Endothelial cell of umbilical vein (primary cell): ENCODE data around the gene EEFSEC. TPM values are rescaled to one million over a fixed set of nuclear protein-coding genes. Genes with fewer than 3 reads are reported as not detected.

Experiments
- BruUV-seq: library from RNA; stranded (reverse); fragments of 400-500 nt; replicated peaks from 2 replicates; lab custom pipeline; 2021; lab: Mats Ljungman, UMichigan
- CTCF ChIA-PET: fragments of 300-600, 350-600 bp; sonication (Branson Sonifier 250); formaldehyde crosslinking; loops from one replicate; lab custom pipeline; 2021; ENCODE audit warnings: antibody characterized with exemption, inconsistent platforms; lab: Charles Lee
- POLR2A ChIA-PET: fragments of 300-600, 350-600 bp; sonication (Branson Sonifier 250); formaldehyde crosslinking; loops from one replicate; lab custom pipeline; 2021; ENCODE audit warnings: antibody characterized with exemption, inconsistent platforms; lab: Charles Lee
- DNase-seq: peaks from one replicate; pipeline ENCODE4 v3.0.0-alpha.2; 2011; ENCODE audit warnings: low read depth, low spot score
- FAIRE-seq: peaks from 2 replicates; lab custom pipeline; 2011; peaks lifted over from hg19 to GRCh38; lab: Jason Lieb, UNC
- H2AFZ ChIP-seq: 2 replicates; pipeline ENCODE4 v1.6.0; 2012; ENCODE audit warnings: low read depth, low read length, control low read depth, inconsistent platforms
- H3K27ac ChIP-seq: 2 replicates; pipeline ENCODE4 v1.5.1; 2011; ENCODE audit warnings: low read depth, mild to moderate bottlenecking, control low read depth, low read length, moderate library complexity; ENCODE audit not compliant: insufficient read depth
- H3K27me3 ChIP-seq, 2 experiments: 2 replicates each; pipeline versions ENCODE4 v1.6.0 to v1.6.1; 2011; ENCODE audit warnings: low read length in 2 of 2, mixed read lengths in 1 of 2; ENCODE audit not compliant: control insufficient read depth in 2 of 2, insufficient read depth in 2 of 2
- H3K36me3 ChIP-seq, 2 experiments: 2 replicates in 1 of 2; 3 replicates in 1 of 2; pipeline ENCODE4 v1.5.1; 2011; ENCODE audit warnings: low read length in 2 of 2, mild to moderate bottlenecking in 1 of 2, moderate library complexity in 1 of 2; ENCODE audit not compliant: control insufficient read depth in 2 of 2, insufficient read depth in 2 of 2; ENCODE audit errors: extremely low read depth in 1 of 2
- H3K4me1 ChIP-seq: 3 replicates; pipeline ENCODE4 v1.5.1; 2011; ENCODE audit warnings: mild to moderate bottlenecking, low read length; ENCODE audit not compliant: control insufficient read depth, insufficient read depth; ENCODE audit errors: extremely low read depth
- H3K4me2 ChIP-seq: 2 replicates; pipeline ENCODE4 v1.6.1; 2011; ENCODE audit warnings: low read length, control low read depth, mixed read lengths; ENCODE audit not compliant: insufficient read depth
- H3K4me3 ChIP-seq, 3 experiments: fragments of 200-600 bp in 1 of 3; sonication (generic), shearing (Covaris generic) in 1 of 3; replicated peaks in 1 of 3; 2 replicates each; pipeline ENCODE4 v1.5.1; 2011 to 2016; ENCODE audit warnings: control low read depth in 3 of 3, low read length in 3 of 3, mild to moderate bottlenecking in 2 of 3, inconsistent platforms in 1 of 3, low read depth in 1 of 3, moderate library complexity in 1 of 3; ENCODE audit not compliant: insufficient read depth in 1 of 3
- H3K79me2 ChIP-seq: 2 replicates; pipeline ENCODE4 v1.6.0; 2012; ENCODE audit warnings: low read length, inconsistent platforms; ENCODE audit not compliant: control insufficient read depth, insufficient read depth
- H3K9ac ChIP-seq: replicated peaks from 2 replicates; pipeline ENCODE3; 2011; ENCODE audit warnings: low read length, control low read depth; ENCODE audit not compliant: insufficient read depth; ENCODE audit errors: extremely low read depth
- H3K9me1 ChIP-seq: replicated peaks from 3 replicates; pipeline ENCODE4 v1.6.0; 2011; ENCODE audit warnings: mild to moderate bottlenecking, low read length; ENCODE audit not compliant: control insufficient read depth, insufficient read depth; ENCODE audit errors: extremely low read depth
- H3K9me3 ChIP-seq: replicated peaks from 2 replicates; pipeline ENCODE4 v1.5.1; 2012; ENCODE audit warnings: low read length, inconsistent platforms; ENCODE audit not compliant: control insufficient read depth, insufficient read depth
- H4K20me1 ChIP-seq: replicated peaks from 2 replicates; pipeline ENCODE3; 2011; ENCODE audit warnings: mild to moderate bottlenecking, low read length; ENCODE audit not compliant: control insufficient read depth, insufficient read depth; ENCODE audit errors: extremely low read depth
- EZH2 ChIP-seq: IDR thresholded peaks from 2 replicates; pipeline ENCODE4 v1.6.1; 2012; ENCODE audit warnings: borderline replicate concordance, low read depth, mild to moderate bottlenecking, moderate library complexity, low read length, inconsistent platforms; ENCODE audit not compliant: severe bottlenecking
- GATA2 ChIP-seq: IDR thresholded peaks from 2 replicates; pipeline ENCODE4 v1.7.0; 2011; ENCODE audit warnings: low read depth, mild to moderate bottlenecking, moderate library complexity, mixed read lengths, low read length; ENCODE audit not compliant: insufficient read length, insufficient read depth
- JUN ChIP-seq: IDR thresholded peaks from 2 replicates; pipeline ENCODE4 v1.6.1; 2011; ENCODE audit warnings: borderline replicate concordance, low read depth; ENCODE audit not compliant: insufficient read length, insufficient read depth
- MYC ChIP-seq: IDR thresholded peaks from one replicate; pipeline ENCODE4 v1.6.1; 2011; ENCODE audit warnings: mild to moderate bottlenecking, low read depth, low read length
- POLR2A ChIP-seq: IDR thresholded peaks from 2 replicates; pipeline ENCODE4 v1.6.1; 2012; ENCODE audit warnings: low read depth, mild to moderate bottlenecking, control low read depth, low read length
- dilution Hi-C: fragments of 300-500 bp; cut with MboI; formaldehyde crosslinking; loops from one replicate; pipeline ENCODE4 v1.15.0; 2019; ENCODE audit warnings: low sequenced_read_pairs; ENCODE audit not compliant: extremely low pct_ligation_motif_present
- intact Hi-C: fragments of 100-400 bp; cut with micrococcal nuclease; formaldehyde crosslinking; loops from one replicate; pipeline ENCODE4 v1.10.0; 2022
- polyA plus RNA-seq, 4 experiments: library from polyadenylated mRNA; depleted of rRNA in 3 of 4; stranded (reverse) in 3 of 4; unstranded in 1 of 4; fragments of >200 nt; gene quantifications; 2 replicates each; pipeline versions ENCODE4 v1.2.1 to v1.2.3, GENCODE V29; 2011 to 2012; ENCODE audit warnings: missing spikeins in 1 of 4
- total RNA-seq: library from RNA; stranded (reverse); gene quantifications from 2 replicates; pipeline ENCODE4 v1.2.3, GENCODE V29; 2021
- TF ChIP-seq, protein P1 (sequence below): IDR thresholded peaks from 2 replicates; pipeline ENCODE4 v1.6.1; 2011; ENCODE audit not compliant: insufficient read depth, insufficient read length

Gene EEFSEC
- total and polyA plus RNA-seq, 2 donors (not counting 3 experiments of a cell fraction or from before 2014, with no cell fraction given): 13.1 to 14.5 TPM

DNA sequence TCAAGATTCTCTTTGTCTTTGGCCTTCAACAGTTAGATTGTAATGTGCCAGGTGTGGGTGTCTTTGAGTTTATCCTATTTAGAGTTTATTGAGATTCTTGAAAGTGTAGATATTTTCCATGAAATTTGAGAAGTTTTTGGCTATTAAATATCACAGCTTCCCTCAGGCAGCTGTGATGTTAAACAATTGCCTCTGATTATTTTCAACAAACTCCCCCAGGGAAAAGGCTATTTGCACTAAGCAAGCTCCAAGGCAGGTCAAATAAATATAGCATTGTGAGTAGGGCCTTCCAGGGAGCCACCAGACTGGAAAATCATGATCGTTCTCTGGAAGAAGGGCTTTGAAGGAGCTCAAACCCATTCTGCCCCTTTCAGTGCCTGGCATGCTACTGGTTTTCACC is 107.0 kb downstream of the EEFSEC start:
- FAIRE-seq (no peak), DNase-seq (no peak)
- Histone ChIP-seq H3K4me2 (no peak overlapping the region), H3K27ac (no peak overlapping the region), H3K9ac (no peak overlapping the region), H3K79me2 (no peaks in the 10 kb centered on the region), H3K27me3 (no peaks in the 10 kb centered on the region), H3K4me1 (no peaks in the 10 kb centered on the region), H3K4me3 (no peak overlapping the region), H3K9me1 (no peaks in the 10 kb centered on the region), H2AFZ (no peak overlapping the region), H4K20me1 (no peaks in the 10 kb centered on the region), H3K36me3 (no peaks in the 10 kb centered on the region), H3K9me3 (no peaks in the 10 kb centered on the region)
- no TSS peak for BruUV-seq
- TF ChIP-seq, protein P1, sequence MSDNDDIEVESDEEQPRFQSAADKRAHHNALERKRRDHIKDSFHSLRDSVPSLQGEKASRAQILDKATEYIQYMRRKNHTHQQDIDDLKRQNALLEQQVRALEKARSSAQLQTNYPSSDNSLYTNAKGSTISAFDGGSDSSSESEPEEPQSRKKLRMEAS: no peak
- TF ChIP-seq JUN: no peak
- ChIA-PET POLR2A (no interaction called here), CTCF (interaction anchor here (0.6 to 1.0 kb wide), 2 partner anchors 14 to 34 kb away, joined by 3 read pairs; no protein-coding TSS in a partner anchor)
- intact Hi-C loops (no loop called here), dilution Hi-C loops (no loop called here)

DNA sequence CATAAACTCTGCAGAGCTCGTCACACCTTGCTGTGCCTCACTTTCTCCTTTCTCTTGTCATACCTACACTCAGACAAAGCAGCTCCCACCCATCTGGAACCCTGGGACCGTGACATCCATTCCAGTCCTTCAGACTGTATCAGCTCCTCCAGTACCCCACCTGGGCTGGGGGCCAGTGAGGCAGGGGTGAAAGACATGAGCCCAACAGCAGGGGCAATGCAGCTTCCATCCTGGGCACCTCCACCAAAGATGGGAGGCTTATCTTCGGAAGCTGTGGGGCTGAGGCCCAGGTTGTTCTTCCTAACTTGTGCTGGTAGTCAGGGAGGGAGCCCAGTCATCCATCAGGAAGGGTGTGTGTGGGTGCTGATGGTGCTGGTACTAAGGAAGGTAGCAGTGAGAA is 109.2 kb downstream of the EEFSEC start:
- dilution Hi-C loops (no loop called here), intact Hi-C loops (no loop called here)
- no peak overlapping the region for H2AFZ ChIP-seq
- H3K79me2 ChIP-seq: no peaks in the 10 kb centered on the region
- no peaks in the 10 kb centered on the region for H3K9me3 ChIP-seq
- no peaks in the 10 kb centered on the region for H3K36me3 ChIP-seq
- no peak overlapping the region for H3K27ac ChIP-seq
- H4K20me1 ChIP-seq: no peaks in the 10 kb centered on the region
- H3K4me1 ChIP-seq: peaks cover 3% of the 10 kb centered on the region
- no peaks in the 10 kb centered on the region for H3K9me1 ChIP-seq
- ChIA-PET POLR2A (no interaction called here), CTCF (no interaction called here)
- DNase-seq (no peak), FAIRE-seq (no peak)
- no TSS peak for BruUV-seq
- no peak for TF ChIP-seq MYC
- TF ChIP-seq GATA2: no peak
- no peak for TF ChIP-seq EZH2
- TF ChIP-seq, protein P1: no peak
- TF ChIP-seq POLR2A: no peak
- no peaks in the 10 kb centered on the region for H3K27me3 ChIP-seq
- no peak overlapping the region for H3K4me2 ChIP-seq
- no peak overlapping the region for H3K4me3 ChIP-seq
- no peak overlapping the region for H3K9ac ChIP-seq
